NCI-H1092 (cell line): ENCODE data around the gene RPS6KA2.

Experiments
- DNase-seq: peaks from one replicate; lab custom pipeline; 2025; lab: John Stamatoyannopoulos, UW

Gene RPS6KA2

DNA sequence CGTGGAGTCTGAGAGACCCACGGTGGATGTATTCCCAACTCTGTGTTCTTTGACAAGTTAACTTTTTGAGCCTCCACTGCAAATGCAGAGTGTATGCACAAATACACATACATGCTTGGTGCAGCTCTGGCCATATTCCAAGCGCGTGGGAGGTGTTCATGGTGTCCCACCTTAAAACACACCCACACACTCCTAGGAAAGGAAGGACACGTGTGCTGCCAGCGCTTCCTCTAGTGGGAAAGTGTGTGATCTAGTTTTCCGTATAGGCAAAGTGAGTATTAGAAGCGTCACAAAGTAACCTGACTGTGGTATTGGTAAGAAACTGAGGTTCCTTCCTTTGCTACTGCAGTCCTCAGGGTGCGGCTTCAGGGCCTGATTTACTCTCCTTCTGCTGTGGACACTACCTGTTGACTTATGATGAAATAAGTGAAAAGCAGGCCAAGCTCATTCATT, 208.3 kb downstream of the RPS6KA2 start:
- DNase-seq, result no peak

DNA sequence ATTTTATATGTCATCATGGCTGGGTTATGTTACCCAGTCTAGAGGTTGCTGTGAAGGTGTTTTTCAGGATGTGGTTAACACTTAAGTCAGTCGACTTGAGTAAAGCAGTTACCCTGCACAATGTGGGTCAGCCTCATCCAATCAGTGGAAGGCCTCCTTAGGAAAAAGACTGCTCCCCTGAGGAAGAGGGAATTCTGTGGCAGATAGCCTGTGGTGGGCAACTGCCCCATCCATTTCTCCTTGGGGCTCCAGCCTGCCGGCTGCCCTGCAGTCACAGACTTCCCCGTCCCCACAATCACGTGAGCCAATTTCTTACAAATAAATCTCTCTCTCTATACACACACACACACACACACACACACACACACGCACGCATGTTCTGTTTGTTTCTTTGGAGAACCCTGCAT, 209.8 kb downstream of the RPS6KA2 start:
- no peak for DNase-seq

DNA sequence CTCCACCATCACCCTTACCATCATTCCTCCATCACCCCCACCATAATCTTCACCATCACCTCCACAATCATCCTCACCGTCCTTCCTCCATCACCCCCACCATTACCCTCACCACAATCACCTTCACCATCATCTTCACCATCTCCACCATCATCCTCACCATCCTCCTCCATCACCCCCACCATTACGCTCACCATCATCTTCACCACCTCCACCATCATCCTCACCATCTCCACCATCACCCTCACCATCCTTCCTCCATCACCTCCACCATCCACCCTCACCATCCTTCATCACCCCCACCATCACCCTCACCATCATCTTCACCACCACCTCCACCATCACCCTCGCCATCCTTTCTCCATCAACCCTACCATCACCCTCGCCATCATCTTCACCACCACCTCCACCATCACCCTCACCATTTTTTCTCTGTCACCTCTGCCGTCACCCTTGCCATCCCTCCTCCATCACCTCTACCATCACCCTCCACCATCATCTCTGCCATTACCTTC, 211.2 kb downstream of the RPS6KA2 start:
- no peak for DNase-seq

DNA sequence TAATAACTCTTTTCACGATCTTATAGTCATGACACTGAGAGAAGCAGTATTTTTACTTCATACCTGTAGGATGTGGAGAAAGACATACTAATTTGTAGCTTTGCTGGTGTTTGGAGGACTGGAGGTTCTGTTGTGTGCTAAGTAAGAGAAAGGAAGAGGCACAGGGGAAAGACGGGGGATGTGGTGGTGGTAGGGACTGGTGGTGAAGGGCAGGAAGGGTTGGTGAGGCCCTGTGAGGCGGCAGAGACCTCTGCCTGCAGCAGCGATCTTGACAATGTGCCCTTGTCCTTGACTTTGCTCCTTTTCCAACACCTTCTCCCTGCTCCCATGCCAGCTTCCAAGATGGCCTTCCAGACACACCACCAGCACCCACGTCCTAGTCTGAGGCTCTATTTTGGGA, 211.7 kb downstream of the RPS6KA2 start:
- no peak for DNase-seq

DNA sequence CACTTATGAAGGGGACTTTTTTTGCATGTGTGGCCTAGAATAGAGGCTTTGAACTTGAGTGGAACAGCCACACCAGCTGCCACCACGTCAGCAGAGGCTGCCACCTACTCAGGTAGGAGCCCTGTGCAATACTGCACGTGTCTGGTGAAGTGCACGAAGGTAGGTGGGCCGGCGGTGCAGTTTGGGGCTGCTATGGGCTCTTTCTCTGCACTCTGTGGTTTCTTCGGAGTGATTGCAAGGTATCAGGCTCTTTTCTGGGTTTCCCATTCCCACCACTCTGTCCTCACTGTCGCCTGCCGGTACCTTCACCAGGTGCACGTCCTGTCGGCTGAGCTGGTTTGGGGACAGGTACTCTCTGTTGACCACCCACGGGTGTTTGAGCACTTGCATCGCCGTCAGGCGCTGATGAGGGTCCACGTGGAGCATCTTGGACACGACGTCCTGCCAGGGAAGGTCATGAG, 213.5 kb downstream of the RPS6KA2 start:
- no peak for DNase-seq

DNA sequence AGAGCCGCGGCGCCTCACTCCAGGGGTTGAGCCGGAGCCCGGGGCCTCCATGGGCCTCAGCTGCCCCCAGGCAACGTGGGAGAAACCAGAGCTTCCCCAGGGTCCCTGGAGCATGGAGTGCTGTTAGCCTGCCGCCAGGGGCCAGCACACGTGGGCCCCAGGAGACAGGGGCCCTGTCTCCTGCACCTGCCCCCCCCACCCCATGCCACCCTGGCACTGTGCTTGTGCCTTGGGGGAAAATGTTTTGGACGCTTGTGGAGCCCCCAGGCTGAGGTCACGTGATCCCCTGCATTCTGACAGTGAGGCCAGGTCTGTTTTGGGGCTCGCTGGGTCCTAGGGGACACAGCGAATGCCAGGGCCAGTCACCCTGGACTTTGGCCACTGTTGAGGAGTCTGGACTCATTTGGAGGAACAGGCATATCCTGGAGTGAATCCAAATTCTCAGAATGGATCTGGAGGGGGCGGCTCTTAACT, 214.1 kb downstream of the RPS6KA2 start:
- DNase-seq, result no peak

DNA sequence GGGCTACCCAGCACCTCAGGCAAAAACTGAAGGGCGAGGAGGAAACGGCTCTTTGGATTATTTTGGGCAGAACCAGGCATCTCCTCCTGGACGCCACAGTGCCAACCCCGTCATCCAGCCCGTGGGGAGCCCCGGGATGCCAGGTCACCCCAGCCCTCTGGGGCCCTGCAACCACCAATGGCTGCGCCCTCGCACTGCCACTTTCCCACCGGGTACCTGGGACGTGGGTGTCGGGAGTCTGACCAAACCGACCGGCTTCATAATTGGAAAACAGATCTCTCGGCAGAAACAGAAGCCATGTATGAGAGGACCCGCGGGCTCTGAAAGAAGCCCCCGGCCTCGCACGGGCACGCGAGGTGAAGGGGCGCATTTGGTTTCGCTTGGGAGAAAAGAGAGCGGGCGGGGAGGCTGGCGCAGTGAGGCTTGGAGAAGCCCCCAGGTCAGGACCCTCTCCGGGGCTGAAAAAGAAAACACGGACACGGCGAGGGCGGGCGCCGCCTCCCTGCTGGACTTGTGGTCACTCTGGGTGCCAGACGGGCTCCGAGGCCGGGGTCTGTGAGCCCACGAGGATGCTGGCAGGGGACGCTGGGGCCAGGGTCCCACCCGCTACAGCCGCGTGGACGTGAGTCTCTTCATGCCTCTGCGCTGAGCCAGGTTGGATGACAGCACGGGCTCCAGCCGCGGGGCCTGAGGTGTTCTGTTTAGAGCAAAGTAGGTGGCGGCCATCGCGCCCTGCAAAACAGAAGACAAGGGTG, 214.7 kb downstream of the RPS6KA2 start:
- no peak for DNase-seq

DNA sequence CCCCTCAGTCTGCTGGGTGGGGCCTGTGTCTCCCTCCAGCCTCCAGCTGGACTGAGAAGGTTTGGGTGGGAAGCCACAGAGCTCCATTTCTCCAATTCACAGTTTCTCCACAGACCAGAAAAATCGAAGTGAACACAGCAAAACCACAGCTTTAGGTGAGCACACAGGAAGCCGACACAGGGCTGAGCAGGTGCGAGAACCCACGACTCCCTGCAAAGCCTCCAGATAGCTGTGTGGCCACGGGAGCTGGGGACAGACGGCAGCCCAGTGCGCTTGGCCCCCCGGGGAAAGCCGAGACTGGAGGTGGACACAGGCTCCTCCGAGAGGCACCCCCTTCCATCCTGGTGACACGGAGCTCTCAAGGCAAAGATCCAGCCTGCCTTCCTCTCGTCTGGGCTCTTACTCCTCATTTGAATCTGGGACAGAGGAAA, 215.3 kb downstream of the RPS6KA2 start:
- no peak for DNase-seq

DNA sequence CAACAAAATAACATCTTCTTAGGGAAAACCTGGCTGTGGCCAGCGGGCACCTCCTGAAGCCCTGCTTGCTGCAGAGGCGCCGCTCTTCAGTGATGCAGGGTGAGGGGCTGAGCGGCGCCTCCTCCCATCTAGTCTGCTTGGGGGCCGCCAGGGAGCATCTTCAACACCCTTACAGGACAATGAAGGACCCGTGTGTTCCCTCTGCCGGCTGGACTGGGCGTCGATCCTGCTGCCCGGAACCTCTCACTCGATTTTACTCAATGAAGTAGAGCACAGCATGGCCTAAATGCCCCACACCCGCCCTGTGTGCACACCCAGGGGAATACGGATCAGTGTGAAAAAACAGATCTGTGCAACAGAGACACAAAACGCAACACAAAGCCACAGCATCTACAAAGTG, 215.8 kb downstream of the RPS6KA2 start:
- no peak for DNase-seq

DNA sequence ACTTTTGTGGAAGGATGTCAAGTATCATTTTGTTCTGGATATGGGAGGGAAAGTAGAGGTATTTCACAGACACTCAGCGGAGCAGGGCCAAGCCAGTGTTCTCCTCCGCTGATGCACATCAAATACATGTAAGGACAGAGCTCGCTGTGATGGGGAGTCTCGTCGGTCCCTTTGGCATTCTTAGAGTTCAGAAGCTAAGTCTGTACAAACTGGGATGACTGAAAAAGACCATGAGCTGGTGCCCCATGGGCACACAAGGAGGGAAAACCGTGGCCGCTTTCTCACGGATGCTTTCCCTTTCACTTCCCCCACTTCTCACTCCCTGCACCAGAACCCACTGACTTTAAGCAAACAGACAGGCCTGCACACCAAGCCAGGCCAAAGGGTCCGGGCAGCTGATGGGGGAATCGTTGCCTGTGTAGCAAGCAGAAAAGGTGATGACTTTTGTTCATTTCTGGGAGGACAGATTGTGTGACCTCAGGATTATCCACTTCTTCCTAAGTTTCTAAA, 216.6 kb downstream of the RPS6KA2 start:
- DNase-seq, result no peak

DNA sequence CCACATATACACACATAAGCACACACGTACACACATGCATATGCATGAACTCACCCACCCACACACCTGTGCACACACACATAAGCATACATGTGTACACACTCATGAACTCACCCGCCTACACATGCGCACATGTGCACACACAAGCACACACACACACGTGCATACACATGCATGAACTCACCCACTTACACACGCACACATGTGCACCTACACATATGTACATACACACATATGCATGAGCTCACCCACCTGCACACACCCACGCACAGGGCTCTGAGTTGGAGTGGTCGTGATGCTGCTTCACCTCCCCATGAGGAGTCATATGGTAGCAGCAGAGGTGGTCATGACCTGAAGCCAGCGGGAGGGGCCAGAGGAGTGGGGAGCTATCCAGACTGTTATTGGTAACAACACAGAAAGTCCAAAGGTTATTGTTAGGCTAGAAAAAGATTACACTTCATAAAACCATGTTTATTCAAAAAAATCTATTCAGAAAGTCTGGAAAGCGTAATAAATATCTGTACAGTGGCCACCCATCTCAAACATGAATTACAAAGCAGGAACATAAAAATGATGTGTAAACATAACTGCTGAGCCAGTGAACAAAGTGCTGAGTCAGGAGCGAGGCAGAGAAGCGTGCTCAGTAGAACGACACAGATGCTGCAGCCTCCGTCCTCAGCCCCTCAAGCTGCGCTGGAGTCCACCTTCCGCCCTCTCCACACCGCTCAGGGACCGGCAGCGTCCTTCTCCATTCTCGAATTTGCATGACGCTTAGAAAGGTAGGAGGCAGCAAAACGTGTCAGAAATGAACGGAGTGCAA, 217.9 kb downstream of the RPS6KA2 start:
- no peak for DNase-seq

DNA sequence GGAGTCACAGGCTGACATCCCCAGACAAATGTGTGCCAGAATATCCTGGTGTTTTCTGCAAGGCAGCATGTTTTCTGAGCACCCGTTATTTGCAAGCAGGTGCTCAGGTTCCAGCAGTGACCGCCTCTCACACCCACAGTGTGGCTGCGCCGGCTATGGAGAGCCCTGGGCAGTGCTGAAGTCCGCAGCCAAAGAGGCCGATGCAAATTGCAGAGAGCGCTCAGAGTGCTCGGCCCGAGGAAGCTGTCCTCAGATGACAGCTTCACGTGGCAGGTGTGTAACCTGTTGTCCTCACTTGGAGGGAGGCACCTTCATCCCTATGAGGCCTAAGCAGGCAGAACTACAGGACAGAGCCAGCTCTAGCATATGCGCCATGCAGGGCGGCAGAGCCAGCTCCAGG, 220.9 kb downstream of the RPS6KA2 start:
- no peak for DNase-seq

DNA sequence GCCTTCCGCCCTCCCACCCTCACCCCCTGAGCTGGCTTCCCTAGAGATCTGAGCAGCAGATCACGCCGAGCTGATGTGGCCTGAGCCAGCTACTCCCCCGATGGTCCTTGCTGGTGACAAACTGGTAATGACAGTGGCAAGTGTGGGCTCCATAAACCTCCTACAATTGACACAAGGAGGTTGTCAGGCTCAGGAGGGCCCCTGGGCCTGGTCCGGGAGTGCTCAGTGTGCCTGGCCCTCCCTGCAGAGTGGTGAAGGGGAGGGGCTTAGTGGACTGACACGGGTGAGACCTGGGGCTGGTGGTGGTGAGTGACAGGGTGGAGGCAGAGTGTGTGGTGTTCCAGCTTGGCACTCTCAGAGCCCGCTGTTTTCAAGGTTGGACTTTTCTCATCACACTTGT, 221.7 kb downstream of the RPS6KA2 start:
- no peak for DNase-seq

DNA sequence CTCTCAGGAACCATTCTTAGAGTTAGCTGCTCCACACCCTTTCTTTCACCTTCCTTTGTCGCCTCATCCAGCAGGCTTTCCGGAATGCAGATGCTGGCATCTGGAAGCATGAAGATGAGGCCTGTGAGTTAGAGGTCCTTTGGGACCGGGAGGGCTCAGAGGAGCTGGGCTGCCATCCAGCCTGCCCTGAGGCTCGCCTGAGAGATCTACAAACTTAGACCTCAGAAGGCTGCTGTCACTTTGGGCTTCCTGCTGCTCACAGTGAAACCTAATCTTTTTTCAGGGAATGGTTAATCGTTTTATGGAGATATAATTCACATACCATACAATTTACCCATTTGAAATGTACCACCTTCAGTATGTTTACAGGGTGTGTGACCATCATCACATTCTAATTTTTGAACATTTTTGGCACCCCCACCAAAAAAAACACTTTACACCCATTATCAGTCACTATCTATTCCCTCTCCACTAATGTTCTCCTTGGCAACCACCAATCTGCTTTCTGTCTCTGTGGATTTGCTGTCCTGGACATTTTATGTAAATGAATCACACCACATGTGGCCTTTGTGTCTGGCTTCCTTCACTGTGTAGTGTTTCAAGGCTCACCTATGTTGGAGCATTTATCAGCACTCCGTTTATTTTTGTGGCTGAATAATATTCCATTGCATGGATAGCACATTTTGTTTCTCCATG, 224.3 kb downstream of the RPS6KA2 start:
- DNase-seq, result no peak

DNA sequence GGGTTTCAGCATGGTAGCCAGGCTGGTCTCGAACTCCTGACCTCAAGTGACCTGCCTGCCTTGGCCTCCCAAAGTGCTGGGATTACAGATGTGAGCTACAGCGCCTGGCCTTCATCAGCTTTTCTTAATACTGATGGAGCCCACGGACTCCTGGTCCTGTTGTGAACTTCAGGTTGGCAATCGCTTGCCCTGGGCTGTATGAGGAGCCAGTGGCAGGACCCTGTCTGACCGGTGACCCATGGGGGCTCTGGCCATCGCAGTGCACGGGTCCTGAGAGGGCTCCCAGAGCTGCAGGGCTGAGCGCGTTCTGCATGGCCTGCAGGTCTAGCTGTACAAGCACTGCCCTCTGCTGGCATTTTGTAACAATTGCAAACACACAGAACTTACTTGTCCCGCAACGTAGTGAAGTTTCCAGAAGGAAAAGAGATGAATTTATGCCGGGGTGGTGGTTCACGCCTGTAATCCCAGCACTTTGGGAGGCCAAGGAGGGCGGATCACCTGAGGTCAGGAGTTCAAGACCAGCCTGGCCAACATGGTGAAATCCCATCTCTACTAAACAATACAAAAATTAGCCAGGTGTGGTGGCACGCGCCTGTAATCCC, 226.3 kb downstream of the RPS6KA2 start:
- DNase-seq, result peak; percentile 87

DNA sequence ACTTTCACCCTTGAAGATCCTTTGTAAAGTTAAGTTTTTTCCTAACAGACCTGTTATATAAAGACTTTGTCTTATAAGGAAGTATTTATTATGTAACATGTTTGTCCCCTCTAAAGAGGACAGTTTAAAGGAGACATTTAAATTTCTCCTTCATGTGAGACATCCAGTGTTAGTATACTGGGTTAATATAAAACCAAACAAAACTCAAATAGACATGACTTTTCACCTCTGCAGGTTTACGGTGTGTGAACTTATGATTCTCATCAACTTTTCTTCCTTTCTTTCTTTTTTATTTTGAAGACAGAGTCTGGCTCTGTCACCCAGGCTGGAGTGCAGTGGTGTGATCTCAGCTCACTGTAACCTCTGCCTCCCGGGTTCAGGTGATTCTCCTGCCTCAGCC, 226.9 kb downstream of the RPS6KA2 start:
- DNase-seq, result no peak

DNA sequence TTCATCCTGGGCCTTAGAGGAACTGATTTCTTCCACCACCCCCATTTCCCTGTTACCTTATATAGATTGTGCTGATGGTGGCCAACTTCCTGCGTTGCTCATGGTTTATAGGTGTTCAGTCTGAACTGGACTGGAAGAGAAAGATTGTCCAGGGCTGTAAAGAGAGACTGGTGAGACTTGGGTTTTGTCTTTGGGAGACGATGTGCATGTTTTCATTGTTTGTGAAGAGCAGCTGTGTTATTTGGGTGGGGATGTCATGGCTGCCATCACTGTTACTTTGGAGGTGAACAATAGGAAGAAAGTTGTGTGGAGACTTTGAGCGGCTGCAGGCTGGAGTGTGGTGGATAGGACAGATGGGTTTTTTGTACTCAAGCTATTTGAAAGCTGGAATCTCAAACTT, 228.7 kb downstream of the RPS6KA2 start:
- DNase-seq, result no peak

DNA sequence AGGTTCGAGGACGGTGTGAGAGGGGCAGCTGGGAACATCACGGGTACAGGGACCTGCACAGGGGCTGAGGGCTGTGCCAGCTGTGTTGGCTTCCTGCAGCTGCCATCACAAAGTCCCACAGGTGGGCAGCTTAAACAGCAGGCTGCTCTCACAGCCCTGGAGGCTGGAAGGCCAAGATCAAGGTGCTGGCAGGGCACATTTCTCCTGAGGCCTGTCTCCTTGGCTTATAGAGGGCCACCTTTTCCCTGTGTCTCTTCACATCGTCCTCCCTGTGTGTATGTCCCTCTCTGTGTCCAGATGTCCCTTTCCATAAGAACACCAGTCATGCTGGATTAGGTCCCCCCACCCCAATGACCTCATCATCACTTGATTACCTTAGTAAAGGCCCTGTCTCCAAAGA, 229.2 kb downstream of the RPS6KA2 start:
- no peak for DNase-seq

DNA sequence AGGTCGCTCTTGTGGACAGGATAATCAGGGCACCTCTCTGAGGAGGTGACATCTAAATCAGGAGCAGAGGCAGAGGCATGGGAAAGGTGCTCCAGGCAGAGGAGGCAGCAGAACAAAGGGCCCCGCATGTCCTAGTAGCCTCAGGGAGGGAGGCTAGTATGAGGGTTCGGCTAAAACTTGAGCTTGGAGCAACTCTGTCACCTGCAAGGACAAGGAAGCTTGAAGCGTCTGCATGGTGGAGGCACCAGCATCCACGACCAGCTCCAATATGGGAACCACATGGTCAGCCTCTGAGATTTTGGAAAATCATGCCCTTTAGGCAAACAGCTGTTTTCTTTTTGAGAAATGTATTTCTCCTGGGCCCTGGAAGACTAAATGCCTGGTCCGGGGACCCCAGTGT, 231.3 kb downstream of the RPS6KA2 start:
- no peak for DNase-seq

DNA sequence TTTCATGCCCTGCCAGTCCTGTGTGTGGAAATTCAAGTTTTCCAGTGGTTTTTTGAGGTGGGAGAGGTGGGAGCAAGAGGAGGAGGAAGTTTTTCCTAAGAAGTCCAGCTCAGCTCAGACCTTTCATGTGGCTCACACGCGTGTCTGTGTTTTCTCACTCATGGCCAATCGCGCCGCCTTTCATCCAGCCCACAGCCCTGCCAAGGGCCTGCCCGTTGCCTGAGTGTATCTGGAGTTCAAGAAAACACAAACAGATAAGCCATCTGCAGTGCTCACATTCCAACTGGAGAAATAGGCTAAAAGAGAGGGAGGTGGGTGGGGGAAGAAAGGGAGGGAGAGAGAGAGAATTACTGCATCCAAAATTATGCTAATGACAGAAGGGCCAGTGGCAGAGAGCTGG, 231.7 kb downstream of the RPS6KA2 start:
- DNase-seq, result no peak

DNA sequence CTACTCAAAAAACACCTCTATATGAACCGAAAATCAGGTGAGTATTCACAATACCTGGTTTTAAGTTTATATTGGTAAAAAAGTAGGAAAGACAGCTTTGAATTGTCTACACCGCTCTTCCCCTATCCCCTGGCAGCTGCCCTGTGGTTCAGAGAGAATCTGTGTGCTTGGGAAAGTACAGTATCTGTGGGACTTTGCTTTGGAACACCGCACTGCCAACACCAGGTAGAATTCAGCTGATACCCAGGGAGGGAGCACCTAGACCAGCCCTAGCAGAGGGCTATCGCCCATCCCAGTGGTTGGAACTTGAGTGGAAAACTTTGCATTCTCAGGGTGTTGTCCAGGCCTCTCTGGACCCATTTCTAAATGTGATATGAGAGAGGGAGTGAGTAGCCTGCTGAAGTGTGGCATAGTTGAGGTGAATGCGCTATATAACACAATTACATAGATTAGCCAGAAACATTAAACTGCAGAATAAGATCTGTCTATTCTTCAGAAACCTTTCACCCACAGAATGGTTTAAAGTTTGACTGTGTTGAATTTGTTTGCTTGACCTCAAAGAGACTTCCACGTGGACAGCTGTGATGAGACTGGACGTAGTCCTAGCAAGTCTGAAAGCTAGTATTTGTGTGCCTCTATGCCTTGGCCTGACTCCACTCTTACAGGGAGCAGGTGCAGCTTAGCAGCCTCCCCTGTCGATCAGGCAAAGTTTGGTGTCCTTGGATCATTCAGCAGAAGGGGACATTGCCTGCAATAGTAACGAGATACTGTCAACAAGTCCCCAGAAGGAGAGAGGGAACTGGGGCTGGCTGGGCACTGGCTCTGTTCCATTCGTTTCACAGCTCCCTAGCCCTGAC, 232.8 kb downstream of the RPS6KA2 start:
- no peak for DNase-seq
